GM19324 (cell line): ENCODE measurements around the gene ADGB.
"Not testable (repeated sequence)": the region's sequence is repeated elsewhere in the genome, so short reads cannot be mapped to it uniquely, and the experiment has no call there.

ENCODE experiments used
- ATAC-seq: cut with Tn5 transposase; IDR thresholded peaks from one replicate; pipeline ENCODE4 v1.9.1; 2021; ENCODE audit warnings: mild to moderate bottlenecking, moderate library complexity; ENCODE audit not compliant: unreplicated experiment, low FRiP score

The ADGB gene

GRCh38 chr6:146813554-146813953 lies 214.8 kb downstream of the ADGB start:
- ATAC-seq, result no peak

- no peak for ATAC-seq
Observed at GRCh38 chr6:146814148-146814750, 215.5 kb downstream of the ADGB start.

- ATAC-seq, result not testable (repeated sequence)
Observed at GRCh38 chr6:146815511-146816462, 217.0 kb downstream of the ADGB start.

GRCh38 chr6:146819596-146820320 lies 221.0 kb downstream of the ADGB start:
- no peak for ATAC-seq

GRCh38 chr6:146827216-146827928 lies 228.6 kb downstream of the ADGB start:
- ATAC-seq, result no peak

GRCh38 chr6:146829792-146830565 lies 231.2 kb downstream of the ADGB start:
- ATAC-seq, result no peak

- ATAC-seq, result no peak
Observed at GRCh38 chr6:146833157-146833556, 234.4 kb downstream of the ADGB start.

- no peak for ATAC-seq
Observed at GRCh38 chr6:146840216-146840615, 241.4 kb downstream of the ADGB start.

- no peak for ATAC-seq
Observed at GRCh38 chr6:146840641-146841040, 241.9 kb downstream of the ADGB start.

GRCh38 chr6:146847426-146847825 lies 248.7 kb downstream of the ADGB start:
- no peak for ATAC-seq

- ATAC-seq, result no peak
Observed at GRCh38 chr6:146850238-146850896, 251.6 kb downstream of the ADGB start.

- no peak for ATAC-seq
Observed at GRCh38 chr6:146850981-146851380, 252.2 kb downstream of the ADGB start.

- no peak for ATAC-seq
Observed at GRCh38 chr6:146851837-146852236, 253.1 kb downstream of the ADGB start.

- not testable (repeated sequence) for ATAC-seq
Observed at GRCh38 chr6:146854521-146855255, 255.9 kb downstream of the ADGB start.

- ATAC-seq, result no peak
Observed at GRCh38 chr6:146855889-146856288, 257.1 kb downstream of the ADGB start.

GRCh38 chr6:146856296-146856695 lies 257.5 kb downstream of the ADGB start:
- ATAC-seq, result no peak

- peak; percentile 95 for ATAC-seq
Observed at GRCh38 chr6:146857180-146857979, 258.6 kb downstream of the ADGB start.

- peak; percentile 20 for ATAC-seq
Observed at GRCh38 chr6:146857980-146858347, 259.2 kb downstream of the ADGB start.
